KMS-11 (cell line): ENCODE measurements around the gene MAML3.

ENCODE experiments used
- H2AFZ ChIP-seq: fragments of 200-600 bp; sonication (generic); 2 replicates; pipeline ENCODE4 v1.6.1; 2016; ENCODE audit warnings: antibody characterized with exemption, mixed run types, low read depth
- H3K27ac ChIP-seq: fragments of 200-600 bp; sonication (generic); 2 replicates; pipeline ENCODE4 v1.6.1; 2016; ENCODE audit warnings: mild to moderate bottlenecking, mixed run types
- H3K27me3 ChIP-seq: fragments of 200-600 bp; sonication (generic); 2 replicates; pipeline ENCODE4 v1.6.1; 2017; ENCODE audit warnings: mild to moderate bottlenecking, low read depth, mixed run types, moderate library complexity; ENCODE audit not compliant: insufficient read depth
- H3K36me3 ChIP-seq: fragments of 200-600 bp; sonication (generic); 2 replicates; pipeline ENCODE4 v1.6.1; 2017; ENCODE audit warnings: mild to moderate bottlenecking, mixed run types; ENCODE audit not compliant: insufficient read depth
- H3K4me1 ChIP-seq: fragments of 200-600 bp; sonication (generic); 2 replicates; pipeline ENCODE4 v1.6.1; 2016; ENCODE audit warnings: mild to moderate bottlenecking, low read depth, mixed run types; ENCODE audit not compliant: poor library complexity, severe bottlenecking
- H3K4me2 ChIP-seq: fragments of 200-600 bp; sonication (generic); 2 replicates; pipeline ENCODE4 v1.7.0; 2016; ENCODE audit warnings: mild to moderate bottlenecking, mixed run types
- H3K4me3 ChIP-seq: fragments of 200-600 bp; sonication (generic); IDR thresholded peaks from 2 replicates; pipeline ENCODE4 v1.6.1; 2017; ENCODE audit warnings: low read depth, low read length, mixed read lengths; ENCODE audit not compliant: insufficient read depth
- H3K79me2 ChIP-seq: fragments of 200-600 bp; sonication (generic); 2 replicates; pipeline ENCODE4 v1.6.1; 2016; ENCODE audit warnings: low read depth, mixed run types; ENCODE audit not compliant: insufficient read depth
- H3K9ac ChIP-seq: fragments of 200-600 bp; sonication (generic); 2 replicates; pipeline ENCODE4 v1.6.1; 2016; ENCODE audit warnings: mild to moderate bottlenecking, mixed run types
- H4K20me1 ChIP-seq: fragments of 200-600 bp; sonication (generic); 2 replicates; pipeline ENCODE4 v1.6.1; 2016; ENCODE audit warnings: mild to moderate bottlenecking, mixed run types; ENCODE audit not compliant: insufficient read depth
- TF ChIP-seq, protein P1 (sequence below): fragments of 200-600 bp; sonication (generic); conservative IDR thresholded peaks from 2 replicates; pipeline ENCODE4 v1.6.1; 2017; ENCODE audit warnings: low read depth, mild to moderate bottlenecking, antibody characterized with exemption, low read length, moderate library complexity, mixed read lengths

The MAML3 gene

DNA sequence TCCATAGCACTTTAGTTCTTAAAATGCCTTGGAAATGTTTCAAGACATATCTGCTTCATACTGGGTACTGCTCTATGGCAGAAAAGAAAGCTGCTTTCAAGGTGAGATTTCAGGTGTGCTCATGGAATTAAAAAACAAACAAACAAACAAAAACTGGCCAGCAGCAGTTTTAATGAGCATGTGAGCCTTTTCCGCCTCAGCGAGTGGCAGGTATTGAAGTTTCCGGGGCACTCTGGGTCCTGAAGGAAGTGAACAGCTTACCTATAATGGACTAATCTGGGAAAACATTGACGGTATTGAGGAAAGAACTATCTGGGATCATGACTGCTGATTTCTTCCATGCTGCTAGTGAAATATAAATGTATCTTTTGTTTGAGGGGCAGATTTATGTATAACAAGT is 194.6 kb downstream of the MAML3 start:
- H3K79me2 ChIP-seq: no peaks in the 10 kb centered on the region
- no peak overlapping the region for H3K27ac ChIP-seq
- H2AFZ ChIP-seq: no peak overlapping the region
- H3K9ac ChIP-seq: no peak overlapping the region
- TF ChIP-seq, protein P1, sequence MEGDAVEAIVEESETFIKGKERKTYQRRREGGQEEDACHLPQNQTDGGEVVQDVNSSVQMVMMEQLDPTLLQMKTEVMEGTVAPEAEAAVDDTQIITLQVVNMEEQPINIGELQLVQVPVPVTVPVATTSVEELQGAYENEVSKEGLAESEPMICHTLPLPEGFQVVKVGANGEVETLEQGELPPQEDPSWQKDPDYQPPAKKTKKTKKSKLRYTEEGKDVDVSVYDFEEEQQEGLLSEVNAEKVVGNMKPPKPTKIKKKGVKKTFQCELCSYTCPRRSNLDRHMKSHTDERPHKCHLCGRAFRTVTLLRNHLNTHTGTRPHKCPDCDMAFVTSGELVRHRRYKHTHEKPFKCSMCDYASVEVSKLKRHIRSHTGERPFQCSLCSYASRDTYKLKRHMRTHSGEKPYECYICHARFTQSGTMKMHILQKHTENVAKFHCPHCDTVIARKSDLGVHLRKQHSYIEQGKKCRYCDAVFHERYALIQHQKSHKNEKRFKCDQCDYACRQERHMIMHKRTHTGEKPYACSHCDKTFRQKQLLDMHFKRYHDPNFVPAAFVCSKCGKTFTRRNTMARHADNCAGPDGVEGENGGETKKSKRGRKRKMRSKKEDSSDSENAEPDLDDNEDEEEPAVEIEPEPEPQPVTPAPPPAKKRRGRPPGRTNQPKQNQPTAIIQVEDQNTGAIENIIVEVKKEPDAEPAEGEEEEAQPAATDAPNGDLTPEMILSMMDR: no peak
- H4K20me1 ChIP-seq: no peaks in the 10 kb centered on the region
- no peak overlapping the region for H3K4me3 ChIP-seq
- no peak overlapping the region for H3K4me2 ChIP-seq
- no peaks in the 10 kb centered on the region for H3K36me3 ChIP-seq
- no peaks in the 10 kb centered on the region for H3K27me3 ChIP-seq
- peaks cover 14% of the 10 kb centered on the region for H3K4me1 ChIP-seq

DNA sequence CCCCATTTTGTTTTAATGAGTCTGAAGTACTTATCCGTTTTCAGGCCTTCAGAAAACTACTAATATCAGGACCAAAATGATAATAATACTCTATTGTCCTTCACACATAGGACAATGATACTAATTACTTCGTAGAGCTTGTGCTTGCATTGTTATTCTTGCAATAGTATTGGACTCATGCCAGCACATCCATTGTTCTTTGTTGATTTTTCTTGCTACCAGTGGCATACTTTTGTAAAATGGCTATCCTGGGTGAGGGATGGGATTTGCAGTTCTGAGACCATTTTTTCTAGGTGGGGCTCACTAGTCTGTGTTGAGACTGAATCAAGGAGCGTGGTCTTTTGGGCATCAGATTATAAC is 195.3 kb downstream of the MAML3 start:
- Histone ChIP-seq H4K20me1 (no peaks in the 10 kb centered on the region), H2AFZ (no peak overlapping the region), H3K27ac (no peak overlapping the region), H3K4me1 (peaks cover 9% of the 10 kb centered on the region), H3K36me3 (no peaks in the 10 kb centered on the region), H3K4me3 (no peak overlapping the region), H3K9ac (no peak overlapping the region), H3K4me2 (no peak overlapping the region), H3K79me2 (no peaks in the 10 kb centered on the region), H3K27me3 (no peaks in the 10 kb centered on the region)
- TF ChIP-seq, protein P1: no peak

DNA sequence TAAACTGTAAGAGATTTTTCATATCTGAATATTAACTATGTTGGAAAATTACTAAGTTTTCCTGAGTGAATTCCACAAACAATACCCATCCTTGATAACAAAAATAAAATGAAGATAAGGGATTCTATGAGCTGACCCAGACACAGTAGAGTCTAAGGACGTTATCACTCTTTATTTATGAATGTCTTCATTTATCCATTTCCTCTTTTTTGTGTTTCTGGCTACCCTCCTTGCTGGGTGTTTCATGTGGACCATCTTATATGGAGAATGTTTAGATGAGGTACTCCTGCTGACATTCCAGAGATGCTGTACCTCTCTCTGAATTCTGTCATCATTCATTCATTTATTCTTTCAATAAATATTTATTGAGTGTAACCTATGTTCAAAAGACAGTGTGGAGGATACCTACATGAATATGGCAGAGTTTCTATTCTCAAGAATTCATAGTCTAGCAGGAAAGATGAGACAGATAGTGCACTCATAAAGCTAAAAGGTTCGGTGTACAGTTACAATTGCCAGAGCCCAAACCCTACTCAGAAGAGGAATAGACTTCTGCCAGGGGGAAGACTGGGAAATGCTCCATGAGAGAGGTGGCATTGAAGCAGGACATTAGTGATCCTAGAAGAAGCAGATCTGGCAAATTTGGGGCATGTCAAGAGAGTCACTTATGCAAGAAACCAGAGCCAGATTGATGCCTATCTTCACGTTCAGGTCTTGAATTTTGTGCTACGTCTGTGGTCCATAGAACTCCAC is 195.8 kb downstream of the MAML3 start:
- TF ChIP-seq, protein P1: no peak
- no peak overlapping the region for H3K27ac ChIP-seq
- no peaks in the 10 kb centered on the region for H3K27me3 ChIP-seq
- H4K20me1 ChIP-seq: no peaks in the 10 kb centered on the region
- peaks cover 9% of the 10 kb centered on the region for H3K4me1 ChIP-seq
- no peak overlapping the region for H3K4me3 ChIP-seq
- no peak overlapping the region for H3K4me2 ChIP-seq
- H2AFZ ChIP-seq: no peak overlapping the region
- no peaks in the 10 kb centered on the region for H3K79me2 ChIP-seq
- no peak overlapping the region for H3K9ac ChIP-seq
- H3K36me3 ChIP-seq: no peaks in the 10 kb centered on the region

DNA sequence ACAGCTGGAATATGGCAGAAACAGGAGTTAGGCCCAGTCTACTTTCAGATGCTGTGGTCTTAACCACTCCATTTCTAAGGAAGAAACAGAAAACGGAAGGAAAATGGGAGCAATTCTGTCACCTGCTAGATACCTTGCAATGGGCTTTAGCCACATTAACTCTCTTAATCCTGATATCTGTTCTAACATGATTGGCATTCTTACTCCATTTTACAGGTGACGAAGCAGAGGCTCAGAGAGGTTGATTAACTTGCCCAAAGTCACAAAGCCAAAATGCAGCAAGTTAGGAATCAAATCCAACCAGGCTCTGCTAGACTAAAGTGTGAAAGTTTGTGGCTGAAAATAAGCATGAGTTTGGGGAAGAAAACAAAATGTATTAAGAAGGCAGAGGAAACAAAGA is 196.9 kb downstream of the MAML3 start:
- Histone ChIP-seq H3K9ac (no peak overlapping the region), H3K4me2 (no peak overlapping the region), H2AFZ (no peak overlapping the region), H3K4me3 (no peak overlapping the region), H4K20me1 (no peaks in the 10 kb centered on the region), H3K27me3 (no peaks in the 10 kb centered on the region), H3K27ac (no peak overlapping the region), H3K4me1 (peaks cover 20% of the 10 kb centered on the region), H3K36me3 (no peaks in the 10 kb centered on the region), H3K79me2 (no peaks in the 10 kb centered on the region)
- TF ChIP-seq, protein P1: no peak
